Activated gamma-delta T cell treated with anti-CD3 and anti-CD28 coated beads, Interleukin-2, amount 50 U/mL, for 16 hours (primary cell): ENCODE data around the gene NUAK2.
A peak's percentile ranks its signal among the peaks of the same experiment; 100 is the strongest.

Experiments
- DNase-seq: peaks from one replicate; pipeline ENCODE4 v3.0.0-alpha.2; 2020; ENCODE audit warnings: low read depth

NUAK2 gene

DNA sequence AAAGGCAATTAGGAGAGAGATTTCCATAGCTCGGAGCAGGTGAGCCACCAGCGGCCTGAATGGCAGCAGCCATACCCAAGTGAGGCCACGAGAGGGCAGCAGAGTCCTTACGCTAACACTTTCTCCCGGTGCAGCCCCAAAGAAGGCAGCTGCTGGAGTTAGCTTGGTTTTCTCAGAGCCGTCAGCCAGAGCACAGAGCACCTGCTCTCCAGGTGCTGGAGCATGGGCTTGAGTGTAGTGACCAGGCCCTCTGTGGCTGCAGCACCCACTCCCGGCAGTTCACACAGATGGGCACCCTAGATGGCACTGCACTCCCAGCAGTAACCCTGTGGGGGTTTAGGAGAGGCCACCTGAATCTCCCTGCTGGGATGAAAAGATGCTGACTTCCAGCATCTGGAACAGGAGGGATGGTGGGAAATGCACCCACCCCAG lies 48.0 kb downstream of the NUAK2 start:
- DNase-seq: peak; percentile 74

- no peak for DNase-seq
Measured at GRCh38 chr1:205272536-205272935, 49.0 kb downstream of the NUAK2 start.

- DNase-seq: no peak
Measured at GRCh38 chr1:205271745-205272144, 49.8 kb downstream of the NUAK2 start.

GRCh38 chr1:205271277-205271676 lies 50.3 kb downstream of the NUAK2 start:
- no peak for DNase-seq

- DNase-seq: no peak
Measured at GRCh38 chr1:205270764-205271163, 50.8 kb downstream of the NUAK2 start.

DNA sequence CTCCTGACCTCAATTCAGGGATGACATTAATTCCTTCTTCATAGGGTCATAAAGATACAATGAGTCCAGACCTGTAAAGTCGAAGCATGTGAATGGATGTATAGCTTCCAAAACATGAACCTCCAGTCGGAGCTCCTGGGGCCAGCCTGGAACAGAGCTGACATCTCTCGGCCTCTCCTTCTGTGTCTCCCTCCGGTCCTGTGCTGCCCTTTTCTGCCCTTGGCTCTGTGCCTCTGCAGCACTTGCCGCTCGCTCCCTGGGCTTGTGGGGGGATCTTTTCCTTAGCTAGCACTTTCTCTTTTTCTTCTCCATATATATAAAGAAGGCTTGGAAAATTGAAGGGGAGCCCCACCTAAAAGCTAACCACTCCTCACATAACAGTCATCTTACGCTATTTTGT lies 51.3 kb downstream of the NUAK2 start:
- DNase-seq: no peak

DNA sequence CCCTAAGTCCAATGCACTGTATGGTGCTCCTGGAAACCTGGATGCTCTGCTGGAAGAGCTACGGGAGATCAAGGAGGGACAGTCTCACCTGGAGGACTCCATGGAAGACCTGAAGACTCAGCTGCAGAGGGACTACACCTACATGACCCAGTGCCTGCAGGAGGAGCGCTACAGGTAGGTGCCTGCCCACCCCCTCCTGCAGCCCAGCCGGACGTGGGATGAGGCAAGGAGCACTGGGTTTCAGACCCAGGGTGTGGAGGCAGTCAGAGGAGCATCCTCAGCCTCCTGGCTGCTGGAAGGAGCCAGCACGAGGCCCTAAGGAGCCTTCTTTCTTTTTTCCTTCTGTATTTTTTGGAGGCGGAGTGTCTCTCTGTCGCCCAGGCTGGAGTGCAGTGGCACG lies 51.8 kb downstream of the NUAK2 start:
- no peak for DNase-seq

GRCh38 chr1:205268846-205269680 lies 52.5 kb downstream of the NUAK2 start:
- no peak for DNase-seq

DNA sequence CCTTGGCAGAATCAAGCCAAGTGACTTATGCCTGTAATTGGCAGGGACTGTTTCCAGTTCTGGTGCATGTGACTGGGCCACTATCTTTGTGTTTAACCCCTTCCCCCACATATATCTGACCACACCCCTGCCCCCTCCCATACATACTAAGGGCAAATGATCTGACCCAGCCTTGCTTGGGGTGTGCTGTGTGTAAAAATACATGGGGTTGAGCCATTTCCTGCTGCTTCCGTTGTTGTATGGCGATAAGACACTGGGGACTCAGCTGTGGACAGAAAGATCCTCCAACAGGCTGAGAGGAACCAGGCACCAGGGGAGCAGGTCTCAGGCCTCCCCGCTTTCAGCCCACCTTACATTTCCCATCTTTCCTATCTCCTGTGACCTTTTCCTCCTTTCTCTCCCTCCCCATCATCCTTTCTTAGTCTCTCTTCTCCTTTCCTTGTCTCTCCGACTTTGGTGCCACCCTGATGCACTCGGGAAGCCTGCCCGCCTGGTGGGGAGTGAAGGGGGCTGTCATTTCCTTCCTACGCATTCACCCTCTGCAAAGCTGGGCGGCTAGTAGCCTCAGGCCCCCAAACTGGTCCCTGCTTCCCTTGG lies 54.1 kb downstream of the NUAK2 start:
- no peak for DNase-seq

- no peak for DNase-seq
Measured at GRCh38 chr1:205266611-205267305, 54.8 kb downstream of the NUAK2 start.

DNA sequence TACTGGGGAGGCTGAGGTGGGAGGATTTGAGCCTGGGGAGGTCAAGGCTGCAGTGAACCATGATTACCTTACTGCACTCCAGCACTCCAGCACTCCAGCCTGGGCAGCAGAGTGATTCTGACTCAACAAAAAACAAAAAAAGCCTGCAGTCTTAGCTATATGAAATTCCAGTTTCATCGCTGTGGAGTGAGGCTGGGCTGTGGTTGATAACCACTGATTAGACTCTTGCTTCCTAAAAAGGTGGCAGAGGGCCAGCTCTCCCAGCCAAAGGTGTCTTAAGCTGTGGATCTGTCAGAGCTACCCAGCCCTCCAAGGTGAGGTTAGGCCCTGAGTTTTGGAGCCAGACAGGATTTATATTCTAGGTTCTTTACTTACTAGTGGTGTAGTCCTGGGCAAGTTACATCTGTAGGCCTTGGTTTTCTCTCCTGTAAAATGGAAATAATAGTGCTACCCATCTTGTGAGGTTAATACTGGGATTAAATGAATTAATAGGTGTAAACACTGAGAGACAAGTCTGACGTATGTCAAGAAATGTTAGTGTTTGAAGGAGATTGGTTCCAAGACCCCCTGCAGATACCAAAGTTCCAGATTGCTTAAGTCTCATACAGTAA lies 57.9 kb downstream of the NUAK2 start:
- DNase-seq: no peak

DNA sequence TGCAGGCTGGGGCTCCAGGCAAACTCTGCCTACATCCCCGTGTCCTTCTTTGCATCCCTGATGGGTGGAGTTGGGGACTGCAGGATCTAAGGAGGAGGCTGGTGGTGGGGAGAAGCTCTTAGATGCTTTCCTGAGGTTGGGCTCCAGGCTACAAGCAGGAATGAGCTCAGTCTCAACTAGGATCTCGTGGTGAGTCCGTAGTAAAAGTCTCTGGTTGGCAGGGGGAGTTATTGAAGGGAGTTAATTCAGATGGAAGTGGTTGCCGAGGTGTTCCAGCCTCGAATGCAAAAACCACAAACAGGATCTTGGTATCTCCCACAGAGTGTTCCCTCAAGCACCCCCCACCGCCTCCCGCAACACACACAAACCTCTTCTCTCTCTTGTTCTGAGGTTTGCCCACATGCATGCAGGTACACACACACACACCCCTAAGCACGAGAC lies 58.8 kb downstream of the NUAK2 start:
- no peak for DNase-seq

DNA sequence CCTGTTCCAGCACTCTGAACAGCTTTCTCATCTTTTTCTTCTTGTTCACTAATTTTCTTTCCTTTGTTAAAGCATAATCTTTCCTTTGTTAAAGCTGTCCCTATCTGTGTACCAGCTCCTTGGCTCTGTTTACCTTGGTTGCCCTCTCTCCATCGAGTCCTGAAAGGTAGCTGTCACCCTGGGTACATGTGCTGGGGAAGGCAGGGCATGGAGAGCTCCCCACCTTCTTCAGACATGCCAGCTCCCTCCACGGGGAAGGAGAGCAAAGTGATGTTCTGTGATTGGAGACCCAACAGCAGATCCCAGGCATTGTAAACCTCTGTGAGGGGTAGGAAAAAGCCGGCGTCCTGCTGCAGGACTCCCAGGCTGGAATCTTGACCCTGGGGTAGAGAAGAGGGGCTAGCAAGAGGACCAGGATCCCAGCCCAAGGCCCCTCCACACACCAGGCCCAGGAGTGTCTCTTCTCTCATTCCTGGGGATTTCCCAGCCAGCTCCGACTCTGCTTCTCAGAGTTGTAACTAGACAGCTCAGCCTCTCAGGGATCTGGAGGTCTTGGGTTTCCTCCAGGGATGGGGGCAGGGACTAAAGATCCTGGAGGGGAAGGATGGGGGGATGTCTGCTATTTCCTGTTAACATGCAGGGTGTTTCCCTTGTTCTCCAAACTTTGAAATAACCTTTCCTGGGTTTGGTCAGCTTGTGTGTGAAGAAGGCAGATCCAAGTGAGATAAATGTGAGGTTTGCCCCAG lies 59.4 kb downstream of the NUAK2 start:
- DNase-seq: no peak

DNA sequence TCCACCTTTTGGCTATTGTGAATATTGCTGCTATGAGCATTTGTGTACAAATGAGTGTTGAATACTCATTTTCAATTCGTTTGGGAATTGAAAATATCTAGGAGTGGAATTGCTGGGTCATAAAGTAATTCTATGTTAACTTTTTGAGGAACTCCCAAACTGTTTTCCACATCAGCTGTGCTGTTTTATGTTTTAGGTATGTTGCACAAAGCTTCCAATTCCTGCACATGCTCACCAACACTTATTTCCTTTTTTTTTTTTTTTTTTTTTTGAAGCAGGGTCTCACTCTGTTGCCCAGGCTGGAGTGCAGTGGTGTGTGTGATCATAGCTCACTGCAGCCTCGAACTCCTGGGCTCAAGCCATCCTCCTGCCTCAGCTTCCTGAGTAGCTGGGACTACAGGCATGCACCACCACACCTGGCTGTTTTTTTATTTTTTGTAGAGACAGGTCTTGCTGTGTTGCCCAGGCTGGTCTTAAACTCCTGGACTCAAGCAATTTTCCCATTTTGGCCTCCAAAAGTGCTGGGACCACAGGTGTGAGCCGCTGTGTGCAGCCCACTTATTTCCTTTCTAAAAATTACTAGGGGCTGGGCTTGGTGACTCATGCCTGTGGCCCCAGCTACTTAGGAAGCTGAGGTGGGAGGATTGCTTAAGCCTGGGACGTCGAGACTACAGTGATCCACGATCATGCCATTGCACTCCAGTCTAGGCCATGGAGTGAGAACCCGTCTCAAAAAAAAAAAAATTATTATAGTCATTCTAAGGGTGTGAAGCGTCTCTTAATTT lies 60.4 kb downstream of the NUAK2 start:
- DNase-seq: no peak

DNA sequence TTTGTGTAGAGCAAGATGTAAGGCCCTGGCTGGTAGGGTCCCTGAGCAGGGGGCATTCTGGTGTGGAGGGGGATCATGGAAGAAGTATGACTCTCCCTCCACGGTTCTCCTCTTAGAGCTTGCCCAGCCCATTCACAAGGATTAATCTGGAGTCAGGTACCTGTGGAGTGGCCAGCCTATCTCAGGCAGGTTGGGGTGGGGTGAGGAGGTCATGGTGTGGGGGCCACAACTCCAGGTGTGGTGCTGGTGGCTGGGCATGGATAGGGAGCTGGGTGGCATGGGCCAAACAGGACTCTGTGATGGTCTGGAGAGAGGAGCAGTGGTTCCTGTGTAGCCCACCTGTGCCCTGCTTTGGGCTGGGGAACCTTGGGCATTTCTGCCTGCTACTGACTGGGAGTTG lies 61.5 kb downstream of the NUAK2 start:
- no peak for DNase-seq

- no peak for DNase-seq
Measured at GRCh38 chr1:205259324-205259832, 62.2 kb downstream of the NUAK2 start.

DNA sequence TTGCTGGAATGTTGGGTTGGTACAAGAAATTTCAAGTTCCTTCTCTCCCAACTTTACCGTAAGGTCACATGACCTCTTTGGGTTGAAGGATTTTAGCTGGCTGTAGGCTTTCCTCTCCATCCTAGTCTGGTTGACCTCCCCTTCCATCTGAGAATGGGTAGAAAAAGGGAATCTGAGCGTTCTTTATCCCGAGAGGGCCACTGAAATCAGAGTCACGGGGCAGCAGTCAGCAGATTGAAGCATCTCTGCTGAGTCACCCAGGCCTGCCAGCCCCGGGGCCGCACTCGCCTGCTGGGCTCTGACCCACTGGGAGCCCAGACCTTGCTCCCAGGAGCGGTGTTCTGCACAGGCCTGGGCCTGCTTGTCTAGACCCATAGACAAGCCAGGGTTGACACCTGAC lies 62.8 kb downstream of the NUAK2 start:
- DNase-seq: no peak

DNA sequence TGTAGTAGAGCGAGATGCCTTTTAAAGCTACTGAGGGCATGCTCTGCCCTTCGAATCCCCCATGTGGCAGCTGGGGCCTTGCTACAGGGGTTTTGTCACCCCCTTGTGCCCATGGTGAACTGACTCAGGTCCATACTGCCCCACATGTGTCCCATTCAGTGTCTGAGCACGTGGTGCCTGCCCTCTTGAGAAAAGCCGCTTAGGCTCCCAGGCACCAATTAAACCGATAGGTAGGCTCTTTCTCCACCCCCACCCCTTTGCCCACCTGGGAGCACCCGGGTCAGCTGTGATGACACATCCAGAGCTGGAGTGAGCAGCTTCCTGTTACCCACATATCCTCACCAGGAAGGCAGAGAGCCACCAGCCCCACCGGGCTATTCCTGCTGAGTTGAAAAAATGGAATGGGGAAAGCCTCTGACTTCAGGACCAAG lies 63.3 kb downstream of the NUAK2 start:
- DNase-seq: no peak

- no peak for DNase-seq
Measured at GRCh38 chr1:205257735-205258134, 63.8 kb downstream of the NUAK2 start.

GRCh38 chr1:205256951-205257625 lies 64.5 kb downstream of the NUAK2 start:
- DNase-seq: no peak
